GM18498 (cell line): ENCODE measurements around the gene MAN1B1.
A peak's percentile ranks its signal among the peaks of the same experiment; 100 is the strongest.

ENCODE experiments used
- ATAC-seq: cut with Tn5 transposase; IDR thresholded peaks from one replicate; pipeline ENCODE4 v1.9.1; 2021; ENCODE audit warnings: mild to moderate bottlenecking, moderate library complexity; ENCODE audit not compliant: unreplicated experiment

Gene MAN1B1

GRCh38 chr9:137084526-137084925 is 2.3 kb upstream of the MAN1B1 start:
- no peak for ATAC-seq

GRCh38 chr9:137085920-137086530 is 760 bp upstream of the MAN1B1 start:
- no peak for ATAC-seq

- ATAC-seq, result peak; percentile 2
These were observed 682 bp downstream of the MAN1B1 start for GRCh38 chr9:137087409-137087925.

- no peak for ATAC-seq
These were observed 1.3 kb downstream of the MAN1B1 start for GRCh38 chr9:137088121-137088520.

GRCh38 chr9:137089232-137089947 is 2.6 kb downstream of the MAN1B1 start:
- ATAC-seq, result no peak

GRCh38 chr9:137095664-137096517 is 9.1 kb downstream of the MAN1B1 start:
- ATAC-seq, result peak; percentile 77

GRCh38 chr9:137096785-137097546 is 10.2 kb downstream of the MAN1B1 start:
- ATAC-seq, result no peak

- no peak for ATAC-seq
These were observed 11.1 kb downstream of the MAN1B1 start for GRCh38 chr9:137097761-137098462.

- ATAC-seq, result no peak
These were observed 12.4 kb downstream of the MAN1B1 start for GRCh38 chr9:137099231-137099630.

GRCh38 chr9:137103206-137103999 is 16.6 kb downstream of the MAN1B1 start:
- ATAC-seq, result no peak

- no peak for ATAC-seq
These were observed 19.3 kb downstream of the MAN1B1 start for GRCh38 chr9:137105814-137106661.

- no peak for ATAC-seq
These were observed 20.0 kb downstream of the MAN1B1 start for GRCh38 chr9:137106662-137107250.

- no peak for ATAC-seq
These were observed 20.6 kb downstream of the MAN1B1 start for GRCh38 chr9:137107312-137107921.

GRCh38 chr9:137107982-137108381 is 21.2 kb downstream of the MAN1B1 start:
- ATAC-seq, result no peak

GRCh38 chr9:137108608-137109249 is 21.9 kb downstream of the MAN1B1 start:
- no peak for ATAC-seq

GRCh38 chr9:137109250-137110146 is 22.7 kb downstream of the MAN1B1 start:
- no peak for ATAC-seq
